Gastrocnemius medialis (tissue), 4 donors: ENCODE data around the gene GULP1. TPM values are rescaled to one million over a fixed set of nuclear protein-coding genes. Genes with fewer than 3 reads are reported as not detected.

ENCODE experiments used
- ATAC-seq, 2 donors: fragments of 150-250 bp; one replicate each; pipeline ENCODE4 v1.9.1; 2016
- DNase-seq, 2 donors: peaks; one replicate each; pipeline ENCODE4 v3.0.0-alpha.2; 2019
- H3K27ac ChIP-seq, 4 donors: fragments of 200-600 bp; sonication (generic); 1 replicate in 1 of 4; 2 replicates in 3 of 4; pipeline ENCODE4 v1.5.1; 2016 to 2018; ENCODE audit warnings: mild to moderate bottlenecking in 2 of 4, moderate library complexity in 1 of 4
- H3K27me3 ChIP-seq, 3 donors: fragments of 200-600 bp; sonication (generic) in 2 of 3; 1 replicate in 1 of 3; 2 replicates in 2 of 3; pipeline versions ENCODE4 v1.5.1 to v1.6.0; 2016 to 2019; ENCODE audit warnings: mild to moderate bottlenecking in 1 of 3, moderate library complexity in 1 of 3
- H3K36me3 ChIP-seq, 2 donors: fragments of 200-600 bp; sonication (generic) in 1 of 2; one replicate each; pipeline ENCODE4 v1.5.1; 2017 to 2018
- H3K4me1 ChIP-seq, 2 donors: fragments of 200-600 bp; sonication (generic) in 1 of 2; one replicate each; pipeline ENCODE4 v1.5.1; 2016 to 2017; ENCODE audit warnings: mild to moderate bottlenecking in 2 of 2
- H3K4me3 ChIP-seq, 4 donors: fragments of 200-600 bp; sonication (generic) in 3 of 4; 1 replicate in 1 of 4; 2 replicates in 3 of 4; pipeline ENCODE4 v1.5.1; 2016 to 2019; ENCODE audit warnings: mild to moderate bottlenecking in 2 of 4
- H3K9me3 ChIP-seq, 3 donors: fragments of 200-600 bp; sonication (generic) in 2 of 3; 1 replicate in 1 of 3; 2 replicates in 2 of 3; pipeline ENCODE4 v1.5.1; 2016 to 2019
- POLR2A ChIP-seq, 2 donors: fragments of 450-650 bp; IDR thresholded peaks; one replicate each; pipeline ENCODE4 v1.6.1; 2017; ENCODE audit warnings: antibody characterized with exemption in 2 of 2, mild to moderate bottlenecking in 2 of 2, moderate library complexity in 2 of 2
- in situ Hi-C, 4 donors: fragments of 200-750 bp; cut with MboI; loops; one replicate each; pipeline versions ENCODE4 v1.15.0 to v1.8.0; 2017; ENCODE audit warnings: low sequenced_read_pairs in 4 of 4
- intact Hi-C: fragments of 100-400 bp; cut with DNase I; formaldehyde crosslinking; loops from one replicate; pipeline ENCODE4 v1.15.1; 2023; ENCODE audit warnings: low total_unique reads
- total RNA-seq, 4 donors: library from RNA; depleted of rRNA; stranded (reverse); fragments of >200 nt; gene quantifications; one replicate each; pipeline versions ENCODE4 v1.1.0 to v1.2.3, GENCODE V29; 2016
- TF ChIP-seq, protein P1 (sequence below), 5 experiments: fragments of 450-650 bp in 3 of 5; fragments of 200-600 bp in 2 of 5; sonication (generic) in 2 of 5; IDR thresholded peaks in 4 of 5; conservative IDR thresholded peaks in 1 of 5; 1 replicate in 4 of 5; 2 replicates in 1 of 5; pipeline ENCODE4 v1.5.1; 2016 to 2019; ENCODE audit warnings: antibody characterized with exemption in 5 of 5, mild to moderate bottlenecking in 3 of 5, moderate library complexity in 3 of 5

The GULP1 gene
- total RNA-seq, 4 donors from 2014 or later, result 7.3 to 16.4 (median 12.1) TPM

DNA sequence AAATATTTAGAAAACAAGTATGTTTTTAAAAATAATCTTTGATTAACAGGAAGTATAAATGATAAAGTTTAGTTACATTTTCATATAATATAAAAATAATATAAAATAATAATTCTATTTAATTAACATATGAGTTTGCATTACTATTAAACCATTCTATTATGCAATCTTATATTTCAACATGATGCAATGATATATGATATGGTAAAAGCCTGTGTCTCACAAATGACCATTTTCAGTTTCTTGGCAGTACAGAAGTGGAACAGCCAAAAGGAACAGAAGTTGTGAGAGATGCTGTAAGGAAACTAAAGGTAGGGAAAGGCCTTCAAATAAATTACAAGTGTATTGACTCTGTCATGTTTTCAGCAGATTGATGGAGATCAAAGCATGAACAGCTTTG is 230.8 kb downstream of the GULP1 start:
- H3K27me3 ChIP-seq, result no peaks in the 10 kb centered on the region
- peaks cover 0 to 2% of the 10 kb centered on the region in 2 donors for H3K4me1 ChIP-seq
- no peaks in the 10 kb centered on the region for H3K36me3 ChIP-seq
- ATAC-seq (no peak), DNase-seq (no peak)
- H3K9me3 ChIP-seq, result no peaks in the 10 kb centered on the region
- intact Hi-C loops, result loop anchor here (10.0 kb wide), 1 partner anchor 572 kb away; no protein-coding TSS in a partner anchor
- no peak overlapping the region for H3K4me3 ChIP-seq
- H3K27ac ChIP-seq, result no peak overlapping the region
- no peak for TF ChIP-seq POLR2A (IDR thresholded peaks at IDR 0.05)
- TF ChIP-seq, protein P1, sequence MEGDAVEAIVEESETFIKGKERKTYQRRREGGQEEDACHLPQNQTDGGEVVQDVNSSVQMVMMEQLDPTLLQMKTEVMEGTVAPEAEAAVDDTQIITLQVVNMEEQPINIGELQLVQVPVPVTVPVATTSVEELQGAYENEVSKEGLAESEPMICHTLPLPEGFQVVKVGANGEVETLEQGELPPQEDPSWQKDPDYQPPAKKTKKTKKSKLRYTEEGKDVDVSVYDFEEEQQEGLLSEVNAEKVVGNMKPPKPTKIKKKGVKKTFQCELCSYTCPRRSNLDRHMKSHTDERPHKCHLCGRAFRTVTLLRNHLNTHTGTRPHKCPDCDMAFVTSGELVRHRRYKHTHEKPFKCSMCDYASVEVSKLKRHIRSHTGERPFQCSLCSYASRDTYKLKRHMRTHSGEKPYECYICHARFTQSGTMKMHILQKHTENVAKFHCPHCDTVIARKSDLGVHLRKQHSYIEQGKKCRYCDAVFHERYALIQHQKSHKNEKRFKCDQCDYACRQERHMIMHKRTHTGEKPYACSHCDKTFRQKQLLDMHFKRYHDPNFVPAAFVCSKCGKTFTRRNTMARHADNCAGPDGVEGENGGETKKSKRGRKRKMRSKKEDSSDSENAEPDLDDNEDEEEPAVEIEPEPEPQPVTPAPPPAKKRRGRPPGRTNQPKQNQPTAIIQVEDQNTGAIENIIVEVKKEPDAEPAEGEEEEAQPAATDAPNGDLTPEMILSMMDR (IDR thresholded peaks at IDR 0.05 in 4 of 5, conservative IDR thresholded peaks at IDR 0.05 in 1 of 5), result no peak
- in situ Hi-C loops, result loop anchor here (5.0 to 25.0 kb wide), 7 partner anchors 452 to 1035 kb away; partner anchors contain the start of gene COL3A1 (in 3 of the 4)

DNA sequence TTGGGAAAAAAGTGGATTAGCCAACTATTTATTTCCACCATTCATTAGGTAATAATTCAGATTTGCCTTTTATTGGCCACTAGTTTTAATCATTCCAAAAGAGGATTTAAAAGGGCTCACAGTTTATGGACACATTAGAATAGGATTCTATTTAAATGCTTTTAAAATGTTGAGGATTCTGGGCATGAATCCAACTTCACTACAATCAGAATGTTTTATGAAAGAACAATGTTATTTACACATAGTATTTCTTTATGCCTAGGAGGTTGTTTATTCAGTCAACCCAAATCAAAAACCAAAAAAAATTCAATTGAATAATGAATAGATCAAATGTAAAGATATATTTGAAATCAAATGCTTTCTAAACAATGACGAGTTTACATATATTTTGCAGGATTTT is 232.2 kb downstream of the GULP1 start:
- TF ChIP-seq, protein P1 (IDR thresholded peaks at IDR 0.05 in 4 of 5, conservative IDR thresholded peaks at IDR 0.05 in 1 of 5), result no peak
- no peak for TF ChIP-seq POLR2A (IDR thresholded peaks at IDR 0.05)
- Histone ChIP-seq H3K9me3 (no peaks in the 10 kb centered on the region), H3K36me3 (no peaks in the 10 kb centered on the region), H3K27ac (no peak overlapping the region), H3K4me1 (peaks cover 0 to 2% of the 10 kb centered on the region in 2 donors), H3K4me3 (no peak overlapping the region), H3K27me3 (no peaks in the 10 kb centered on the region)
- ATAC-seq, result no peak
- intact Hi-C loops, result loop anchor here (10.0 kb wide), 1 partner anchor 571 kb away; no protein-coding TSS in a partner anchor
- in situ Hi-C loops, result loop anchor here (5.0 to 25.0 kb wide), 7 partner anchors 451 to 1037 kb away; partner anchors contain the start of gene COL3A1 (in 3 of the 4)
- no peak for DNase-seq

DNA sequence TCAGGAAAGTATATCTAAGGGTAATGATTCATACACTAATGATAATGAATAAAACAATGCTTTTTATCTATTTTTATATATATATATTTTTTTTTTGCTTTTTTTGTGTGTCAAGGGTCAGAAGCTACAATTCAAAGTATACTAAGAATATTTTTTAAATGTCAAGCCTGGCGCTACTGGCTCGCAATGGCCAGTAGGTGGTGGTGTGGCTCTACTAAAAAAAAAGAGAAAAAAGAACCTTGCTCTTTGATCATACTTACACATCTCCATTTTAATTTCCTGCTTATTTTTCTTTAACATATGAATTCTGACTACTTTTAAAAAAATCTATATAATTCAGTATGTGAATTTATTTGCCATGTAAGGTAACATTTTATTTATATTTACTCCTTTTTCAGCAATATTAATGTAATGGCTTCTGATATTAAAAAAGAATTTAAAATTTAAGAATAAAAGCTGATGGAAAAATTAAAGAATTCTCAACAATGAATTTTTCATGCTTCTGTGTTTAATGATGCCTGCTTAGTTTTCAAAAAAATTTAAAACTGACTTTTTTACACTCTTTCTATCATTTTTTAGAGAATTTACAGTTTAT is 232.9 kb downstream of the GULP1 start:
- Histone ChIP-seq H3K9me3 (no peaks in the 10 kb centered on the region), H3K27ac (peak overlapping the region in 1 of 4 donors; percentile 11), H3K4me3 (no peak overlapping the region), H3K4me1 (peaks cover 0 to 2% of the 10 kb centered on the region in 2 donors), H3K36me3 (no peaks in the 10 kb centered on the region), H3K27me3 (no peaks in the 10 kb centered on the region)
- no peak for TF ChIP-seq POLR2A (IDR thresholded peaks at IDR 0.05)
- TF ChIP-seq, protein P1 (IDR thresholded peaks at IDR 0.05 in 4 of 5, conservative IDR thresholded peaks at IDR 0.05 in 1 of 5), result peak in 4 of 5 experiments; percentile 23 to 68 (median 50)
- no peak for DNase-seq
- in situ Hi-C loops (loop anchor here (5.0 to 25.0 kb wide), 7 partner anchors 450 to 1037 kb away; partner anchors contain the start of gene COL3A1 (in 3 of the 4)), intact Hi-C loops (loop anchor here (5.0 to 10.0 kb wide), 2 partner anchors 570 to 888 kb away; no protein-coding TSS in a partner anchor)
- no peak for ATAC-seq

DNA sequence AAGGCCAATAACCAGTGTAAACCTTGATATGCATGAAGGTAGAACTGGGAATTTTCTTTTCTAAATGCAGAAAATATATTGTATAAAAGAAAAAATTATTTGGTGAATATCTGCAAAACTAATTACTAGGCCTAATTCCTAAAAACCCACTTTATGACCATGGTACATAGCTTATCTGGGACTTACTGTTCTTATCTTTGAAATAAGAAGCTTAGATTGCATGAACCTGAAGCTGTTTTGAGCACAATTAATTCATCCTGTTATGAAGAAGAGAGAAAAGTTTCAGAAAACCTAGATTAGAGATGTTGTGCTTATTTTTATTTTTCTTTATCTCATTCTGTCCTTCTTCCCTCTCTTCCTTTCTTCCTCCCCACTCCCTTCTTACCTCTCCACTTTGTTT is 235.0 kb downstream of the GULP1 start:
- TF ChIP-seq POLR2A (IDR thresholded peaks at IDR 0.05), result no peak
- H3K27ac ChIP-seq, result peak overlapping the region in 2 of 4 donors; percentile 5 to 13
- no peaks in the 10 kb centered on the region for H3K9me3 ChIP-seq
- H3K27me3 ChIP-seq, result no peaks in the 10 kb centered on the region
- intact Hi-C loops, result loop anchor here (2.0 to 10.0 kb wide), 3 partner anchors 458 to 886 kb away; no protein-coding TSS in a partner anchor
- peaks cover 0 to 2% of the 10 kb centered on the region in 2 donors for H3K4me1 ChIP-seq
- no peaks in the 10 kb centered on the region for H3K36me3 ChIP-seq
- ATAC-seq (no peak), DNase-seq (no peak)
- no peak overlapping the region for H3K4me3 ChIP-seq
- in situ Hi-C loops, result loop anchor here (10.0 to 25.0 kb wide), 4 partner anchors 448 to 888 kb away; partner anchors contain the start of gene COL3A1 (in 3 of the 4)

DNA sequence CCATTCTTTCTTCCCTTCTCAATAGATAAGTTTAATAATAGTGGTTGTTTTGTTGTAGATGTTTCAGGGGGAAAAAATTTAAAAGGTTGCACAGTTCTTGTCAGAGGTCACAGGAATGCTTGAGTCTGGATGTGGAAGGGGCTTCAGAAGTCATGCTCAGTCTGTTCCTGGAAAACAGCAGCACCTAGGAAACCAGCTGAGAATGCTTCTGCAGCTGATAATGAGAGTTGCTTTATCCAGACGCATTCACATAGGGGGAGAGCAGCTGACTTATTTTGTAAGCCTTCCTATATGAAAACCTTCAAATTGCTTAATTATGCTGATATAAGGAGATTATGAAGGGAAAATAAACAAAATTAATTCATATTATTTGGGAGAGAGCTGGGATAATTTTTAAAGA is 235.5 kb downstream of the GULP1 start:
- in situ Hi-C loops, result loop anchor here (10.0 to 25.0 kb wide), 4 partner anchors 448 to 888 kb away; partner anchors contain the start of gene COL3A1 (in 3 of the 4)

More for the DNA sequence above, 235.5 kb downstream of the GULP1 start:
- DNase-seq (no peak), ATAC-seq (no peak)
- intact Hi-C loops, result loop anchor here (2.0 to 10.0 kb wide), 3 partner anchors 458 to 885 kb away; no protein-coding TSS in a partner anchor
- Histone ChIP-seq H3K9me3 (no peaks in the 10 kb centered on the region), H3K4me3 (no peak overlapping the region), H3K4me1 (peaks cover 0 to 2% of the 10 kb centered on the region in 2 donors), H3K27me3 (no peaks in the 10 kb centered on the region), H3K27ac (peak overlapping the region in 2 of 4 donors; percentile 5 to 13), H3K36me3 (no peaks in the 10 kb centered on the region)
- TF ChIP-seq POLR2A (IDR thresholded peaks at IDR 0.05), result no peak
- TF ChIP-seq, protein P1 (IDR thresholded peaks at IDR 0.05 in 4 of 5, conservative IDR thresholded peaks at IDR 0.05 in 1 of 5), result no peak
